HG02642 (cell line): Measurements from ENCODE around the gene PIGV.

ENCODE experiments used
- ATAC-seq: cut with Tn5 transposase; IDR thresholded peaks from one replicate; pipeline ENCODE4 v1.9.1; 2021; ENCODE audit warnings: mild to moderate bottlenecking; ENCODE audit not compliant: unreplicated experiment, poor library complexity

The PIGV gene

GRCh38 chr1:26771643-26772321 lies 16.0 kb upstream of the PIGV start:
- ATAC-seq, result peak; percentile 53

GRCh38 chr1:26772687-26773086 lies 15.1 kb upstream of the PIGV start:
- no peak for ATAC-seq

GRCh38 chr1:26774462-26774861 lies 13.3 kb upstream of the PIGV start:
- no peak for ATAC-seq

GRCh38 chr1:26775666-26776065 lies 12.1 kb upstream of the PIGV start:
- ATAC-seq, result no peak

GRCh38 chr1:26779098-26779668 lies 8.6 kb upstream of the PIGV start:
- no peak for ATAC-seq

GRCh38 chr1:26780344-26780957 lies 7.3 kb upstream of the PIGV start:
- ATAC-seq, result no peak

- ATAC-seq, result no peak
These were observed 6.4 kb upstream of the PIGV start for GRCh38 chr1:26781206-26781825.

- ATAC-seq, result no peak
These were observed 5.1 kb upstream of the PIGV start for GRCh38 chr1:26782521-26783212.

GRCh38 chr1:26783646-26784022 lies 4.1 kb upstream of the PIGV start:
- ATAC-seq, result no peak

- ATAC-seq, result no peak
These were observed 3.5 kb upstream of the PIGV start for GRCh38 chr1:26784023-26784871.

GRCh38 chr1:26784886-26785285 lies 2.9 kb upstream of the PIGV start:
- ATAC-seq, result no peak

- ATAC-seq, result no peak
These were observed 1.9 kb upstream of the PIGV start for GRCh38 chr1:26785611-26786436.

- no peak for ATAC-seq
These were observed 1.0 kb upstream of the PIGV start for GRCh38 chr1:26786437-26787380.

- ATAC-seq, result peak; percentile 50
These were observed 407 bp upstream of the PIGV start for GRCh38 chr1:26787381-26787705.

- no peak for ATAC-seq
These were observed 700 bp downstream of the PIGV start for GRCh38 chr1:26788515-26788785.

- no peak for ATAC-seq
These were observed 1.3 kb downstream of the PIGV start for GRCh38 chr1:26788836-26789611.

GRCh38 chr1:26789612-26789865 lies 1.8 kb downstream of the PIGV start:
- no peak for ATAC-seq

- no peak for ATAC-seq
These were observed 2.2 kb downstream of the PIGV start for GRCh38 chr1:26789931-26790330.
